NCI-H2107 treated with DMSO at 0.1 percent for 48 hours (cell line): Measurements from ENCODE around the gene OTOG.
"Not testable (repeated sequence)": the region's sequence is repeated elsewhere in the genome, so short reads cannot be mapped to it uniquely, and the experiment has no call there.

Source experiments
- DNase-seq: peaks from one replicate; lab custom pipeline; 2025; ENCODE audit not compliant: unreplicated experiment; lab: John Stamatoyannopoulos, UW

Gene OTOG

DNA sequence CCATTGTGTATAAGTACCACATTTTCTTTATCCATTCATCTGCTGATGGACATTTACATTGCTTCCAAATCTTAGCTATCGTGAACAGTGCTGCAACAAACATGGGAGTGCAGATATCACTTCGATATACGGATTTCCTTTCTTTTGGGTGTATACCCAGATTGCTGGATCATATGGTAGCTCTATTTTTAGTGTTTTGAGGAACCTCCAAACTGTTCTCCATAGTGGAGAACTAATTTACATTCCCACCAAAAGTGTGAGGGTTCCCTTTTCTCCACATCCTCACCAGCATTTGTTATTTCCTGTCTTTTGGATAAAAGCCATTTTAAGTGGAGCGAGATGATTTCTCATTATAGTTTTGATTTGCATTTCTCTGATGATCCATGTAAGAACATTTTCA is 75.7 kb downstream of the OTOG start:
- DNase-seq, result not testable (repeated sequence)

- DNase-seq, result no peak
These were observed 82.1 kb downstream of the OTOG start for GRCh38 chr11:17629113-17629512.

DNA sequence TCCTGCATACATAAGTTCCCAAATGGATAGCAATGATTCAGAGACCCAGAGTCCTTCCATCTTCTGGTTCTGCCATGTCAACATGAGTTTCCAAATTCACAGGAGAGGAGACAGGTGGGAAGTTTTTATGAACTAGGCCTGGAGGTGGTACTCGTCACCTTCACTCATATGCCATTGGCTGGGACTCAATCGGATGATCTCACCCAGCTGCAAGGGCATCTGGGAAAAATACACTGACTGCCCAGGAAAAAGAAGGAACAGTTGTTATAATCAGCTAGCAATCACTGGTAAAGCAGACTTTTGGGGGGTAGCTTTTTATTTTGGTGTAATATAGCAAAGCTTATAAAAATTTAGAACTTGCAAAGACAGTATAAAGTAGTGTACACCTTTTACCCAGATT is 83.9 kb downstream of the OTOG start:
- DNase-seq, result no peak

- no peak for DNase-seq
These were observed 84.8 kb downstream of the OTOG start for GRCh38 chr11:17631702-17632365.

DNA sequence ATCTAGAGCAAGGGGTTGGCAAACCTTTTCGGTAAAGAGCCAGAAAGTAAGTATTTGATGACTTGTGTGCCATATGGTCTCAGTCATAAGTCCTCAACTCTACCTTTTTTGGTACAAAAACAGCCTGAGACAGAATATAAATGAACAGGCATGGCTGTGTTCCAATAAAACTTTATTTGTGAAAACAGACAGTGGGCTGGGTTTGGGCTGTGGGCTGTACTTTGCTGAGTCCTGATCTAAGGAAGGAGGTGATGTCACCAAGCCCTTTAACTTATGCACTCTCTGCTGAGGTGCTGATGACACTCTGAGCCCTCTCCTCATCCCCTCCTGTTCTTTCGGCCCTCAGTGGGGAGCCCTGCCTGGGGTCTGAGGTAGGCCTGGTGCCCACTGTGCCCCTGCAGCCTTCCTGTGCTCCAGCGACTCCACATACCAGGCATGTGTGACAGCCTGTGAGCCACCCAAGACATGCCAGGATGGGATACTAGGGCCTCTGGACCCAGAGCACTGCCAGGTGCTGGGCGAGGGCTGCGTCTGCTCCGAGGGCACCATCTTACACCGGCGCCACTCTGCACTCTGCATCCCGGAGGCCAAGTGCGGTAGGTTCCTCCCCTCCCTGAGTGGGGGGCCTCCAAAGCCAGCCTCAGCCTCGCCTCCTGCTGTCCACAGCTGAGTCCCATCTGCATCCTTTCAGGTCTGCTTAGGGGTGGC is 86.4 kb downstream of the OTOG start:
- DNase-seq, result no peak

GRCh38 chr11:17633987-17634775 is 87.1 kb downstream of the OTOG start:
- no peak for DNase-seq

- no peak for DNase-seq
These were observed 87.9 kb downstream of the OTOG start for GRCh38 chr11:17634776-17635550.

DNA sequence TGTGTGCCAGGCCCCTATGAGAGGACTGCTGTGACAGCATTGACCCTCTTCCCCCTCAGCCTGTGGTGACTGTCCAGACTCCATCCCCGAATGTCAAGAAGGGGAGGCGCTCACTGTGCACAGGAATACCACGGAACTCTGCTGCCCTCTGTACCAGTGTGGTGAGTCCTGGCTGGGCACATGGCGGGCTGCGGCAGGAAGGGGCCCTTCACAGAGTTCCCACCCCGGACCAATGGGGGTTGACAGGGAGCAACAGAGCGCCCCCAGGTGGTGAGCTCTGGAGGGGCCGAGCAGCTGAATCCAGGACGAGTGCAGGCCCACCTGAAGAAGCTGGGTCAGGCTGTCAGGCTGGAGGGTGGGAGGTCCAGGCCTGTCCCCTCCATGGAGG is 88.5 kb downstream of the OTOG start:
- no peak for DNase-seq

- DNase-seq, result no peak
These were observed 89.7 kb downstream of the OTOG start for GRCh38 chr11:17636721-17637120.

GRCh38 chr11:17637901-17638300 is 90.8 kb downstream of the OTOG start:
- no peak for DNase-seq

DNA sequence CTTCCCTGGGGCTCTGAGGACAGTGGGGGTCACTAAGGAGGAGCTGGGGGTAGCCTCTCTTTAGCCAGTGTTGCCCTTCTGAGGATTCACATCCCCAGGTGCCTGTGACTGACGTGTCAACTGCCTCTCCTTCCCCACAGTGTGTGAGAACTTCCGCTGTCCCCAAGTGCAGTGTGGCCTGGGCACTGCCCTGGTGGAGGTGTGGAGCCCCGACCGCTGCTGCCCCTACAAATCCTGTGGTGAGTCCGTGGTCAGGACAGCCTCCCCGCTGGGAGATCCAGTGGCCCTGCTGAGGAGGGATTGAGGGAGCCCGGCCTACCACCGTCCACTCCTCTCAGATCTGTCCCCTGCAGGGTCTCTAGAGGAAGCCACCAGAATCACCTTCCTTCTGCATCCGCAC is 91.3 kb downstream of the OTOG start:
- DNase-seq, result no peak

- DNase-seq, result no peak
These were observed 92.0 kb downstream of the OTOG start for GRCh38 chr11:17639091-17639490.

DNA sequence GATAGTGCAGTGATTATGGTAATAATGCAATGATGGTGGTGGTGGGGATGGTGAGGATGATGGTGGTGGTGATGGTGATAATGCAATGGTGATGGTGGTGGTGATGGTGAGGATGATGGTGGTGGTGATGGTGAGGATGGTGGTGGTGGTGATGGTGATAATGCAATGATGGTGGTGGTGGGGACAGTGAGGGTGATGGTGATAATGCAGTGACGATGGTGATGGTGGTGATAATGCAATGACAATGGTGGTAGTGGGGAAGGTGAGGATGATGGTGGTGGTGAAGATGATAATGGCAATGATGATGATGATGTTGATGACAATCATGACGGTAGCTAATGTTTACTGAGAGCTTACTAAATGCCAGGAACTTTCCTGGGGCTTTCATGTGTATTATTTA is 92.7 kb downstream of the OTOG start:
- DNase-seq, result no peak

DNA sequence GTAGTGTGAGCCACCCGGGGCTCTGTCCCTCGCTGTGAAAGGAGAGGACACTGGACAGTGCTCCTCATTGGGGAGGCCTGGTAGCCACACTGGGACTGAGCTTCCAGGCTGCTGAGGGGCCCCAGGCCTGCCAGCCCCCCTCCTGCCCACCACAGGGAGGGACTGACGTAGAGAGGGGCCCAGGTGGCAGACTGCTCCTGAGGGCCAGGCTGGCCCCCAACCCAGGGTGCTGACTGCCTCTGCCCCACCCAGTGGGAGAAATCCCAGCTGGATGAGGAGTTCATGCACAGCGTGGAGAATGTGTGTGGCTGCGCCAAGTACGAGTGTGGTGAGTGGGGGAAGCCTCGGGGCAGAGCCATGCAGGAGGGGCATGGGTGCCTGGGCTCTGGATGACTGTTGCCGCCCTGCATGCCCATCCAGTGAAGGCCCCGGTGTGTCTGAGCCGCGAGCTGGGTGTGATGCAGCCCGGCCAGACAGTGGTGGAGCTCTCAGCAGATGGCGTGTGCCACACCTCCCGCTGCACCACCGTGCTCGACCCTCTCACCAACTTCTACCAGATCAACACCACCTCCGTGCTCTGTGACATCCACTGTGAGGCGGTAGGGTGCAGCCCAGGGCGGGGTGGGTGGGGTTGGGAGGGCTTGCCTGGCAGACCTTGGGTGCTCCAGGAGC is 93.6 kb downstream of the OTOG start:
- no peak for DNase-seq

GRCh38 chr11:17641792-17642350 is 94.8 kb downstream of the OTOG start:
- no peak for DNase-seq

DNA sequence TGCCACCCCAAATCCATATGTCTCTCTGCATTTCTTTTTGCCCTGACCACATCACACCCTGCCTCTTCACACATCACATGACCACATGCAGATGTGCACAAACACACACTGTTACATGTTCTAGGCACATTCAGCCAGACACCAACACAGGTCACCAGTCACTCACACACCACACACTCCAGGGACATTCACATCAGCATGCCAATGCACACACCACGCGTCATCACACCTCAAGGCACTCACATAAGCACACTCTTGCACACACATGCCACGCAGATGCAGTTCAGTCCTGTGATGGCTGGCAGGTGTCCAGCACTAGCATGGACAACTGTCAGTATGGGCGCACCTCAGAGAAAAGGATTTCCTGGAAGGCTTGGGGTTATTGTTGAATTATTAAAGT is 95.3 kb downstream of the OTOG start:
- DNase-seq, result no peak

DNA sequence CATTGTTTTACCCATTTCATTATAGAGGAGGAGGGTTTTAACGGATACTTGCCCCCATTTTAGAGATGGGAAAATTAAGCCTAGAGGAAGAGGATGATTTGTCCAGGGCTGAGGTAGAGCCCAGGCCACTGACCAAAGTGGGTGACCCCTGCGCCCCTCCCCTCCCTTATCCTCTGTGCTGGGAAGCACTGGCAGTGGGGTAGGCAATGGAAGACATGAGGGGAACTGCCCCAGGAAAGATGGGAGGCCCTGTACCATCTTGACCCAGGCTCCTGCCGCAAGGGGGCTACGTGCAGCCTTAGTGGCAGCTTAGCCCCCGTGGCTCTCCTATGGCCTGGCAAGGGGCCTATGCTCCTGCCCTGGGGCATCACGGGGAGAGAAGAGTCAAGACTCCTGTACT is 95.9 kb downstream of the OTOG start:
- no peak for DNase-seq

DNA sequence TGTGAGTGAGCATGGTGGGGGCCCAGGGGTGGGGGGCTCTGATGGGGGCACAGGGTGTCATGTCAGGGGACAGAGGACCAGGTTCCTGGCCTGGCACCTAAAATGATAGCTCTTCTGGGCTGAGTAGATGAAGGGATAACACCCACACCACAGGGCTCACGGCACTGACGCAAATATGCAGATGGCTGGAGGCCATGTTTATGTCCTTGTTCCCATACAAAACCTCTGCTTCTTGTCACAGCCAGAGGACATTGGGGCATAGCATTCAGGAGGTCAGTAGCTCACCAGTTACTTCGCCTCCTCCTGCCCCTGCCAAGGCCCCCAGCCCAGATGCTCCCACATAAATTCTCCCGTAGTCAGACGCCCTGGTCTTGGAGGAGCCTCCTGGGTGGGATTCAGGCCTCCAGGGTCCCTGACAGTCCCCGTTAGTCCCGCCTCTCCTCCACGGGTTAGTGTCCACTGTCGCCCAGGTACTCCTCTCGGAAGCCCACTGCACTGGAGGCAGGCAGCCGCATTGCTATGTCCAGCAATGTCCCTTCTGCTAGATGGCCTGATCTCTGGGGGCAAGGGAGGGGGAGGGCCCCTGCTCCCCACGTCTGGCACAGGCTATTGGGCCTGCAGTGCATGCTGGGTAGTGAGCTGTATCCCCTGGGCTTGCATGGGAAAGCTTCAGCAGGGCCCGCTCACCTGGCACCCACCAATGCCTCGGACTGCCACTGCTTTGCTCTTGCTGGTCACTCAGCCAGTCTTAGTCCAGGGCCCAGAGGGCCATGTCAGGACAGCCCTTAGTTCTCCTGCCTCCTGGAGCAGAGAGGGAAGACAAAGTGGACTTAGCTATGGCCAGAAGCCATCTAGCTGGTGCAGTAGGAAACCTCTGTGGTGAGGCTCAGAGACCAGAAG is 96.7 kb downstream of the OTOG start:
- DNase-seq, result no peak

GRCh38 chr11:17645190-17645970 is 98.3 kb downstream of the OTOG start:
- no peak for DNase-seq
